Peyer's patch (tissue), 4 donors: ENCODE measurements around the gene ZNF593. TPM values are rescaled to one million over a fixed set of nuclear protein-coding genes. Genes with fewer than 3 reads are reported as not detected.

Source experiments
- DNase-seq, 3 donors: peaks; one replicate each; pipeline ENCODE4 v3.0.0-alpha.2; 2017 to 2019
- H3K27ac ChIP-seq, 4 donors: fragments of 200-600 bp; sonication (generic); one replicate each; pipeline ENCODE4 v1.5.1; 2016 to 2019
- H3K27me3 ChIP-seq, 2 donors: fragments of 200-600 bp; sonication (generic); one replicate each; pipeline ENCODE4 v1.5.1; 2019
- H3K36me3 ChIP-seq, 3 donors: fragments of 200-600 bp; sonication (generic); one replicate each; pipeline ENCODE4 v1.5.1; 2016 to 2019
- H3K4me1 ChIP-seq, 4 donors: fragments of 200-600 bp; sonication (generic); one replicate each; pipeline ENCODE4 v1.5.1; 2016 to 2019
- H3K4me3 ChIP-seq, 4 donors: fragments of 200-600 bp; sonication (generic); 1 replicate in 3 of 4; 2 replicates in 1 of 4; pipeline ENCODE4 v1.5.1; 2016 to 2019; ENCODE audit warnings: mild to moderate bottlenecking in 1 of 4
- H3K9me3 ChIP-seq, 4 donors: fragments of 200-600 bp; sonication (generic); one replicate each; pipeline ENCODE4 v1.5.1; 2016 to 2019; ENCODE audit warnings: mild to moderate bottlenecking in 1 of 4
- CTCF ChIP-seq, 6 experiments: fragments of 450-650 bp in 4 of 6; fragments of 200-600 bp in 2 of 6; sonication (generic) in 1 of 6; IDR thresholded peaks; one replicate each; pipeline ENCODE4 v1.5.1; 2017 to 2019; ENCODE audit warnings: antibody characterized with exemption in 6 of 6, mild to moderate bottlenecking in 3 of 6, moderate library complexity in 1 of 6
- POLR2A ChIP-seq, 2 donors: fragments of 450-650 bp; IDR thresholded peaks; one replicate each; pipeline ENCODE4 v1.5.1; 2017; ENCODE audit warnings: antibody characterized with exemption in 2 of 2, mild to moderate bottlenecking in 2 of 2, moderate library complexity in 2 of 2
- total RNA-seq, 4 donors: library from RNA; depleted of rRNA; stranded (reverse); fragments of >200 nt; gene quantifications; one replicate each; pipeline ENCODE4 v1.1.0, GENCODE V29; 2016

The ZNF593 gene
- total RNA-seq, 4 donors from 2014 or later, result 11.7 to 19.5 (median 15.5) TPM

- no peaks in the 10 kb centered on the region for H3K4me1 ChIP-seq
- H3K27me3 ChIP-seq, result no peaks in the 10 kb centered on the region
- TF ChIP-seq CTCF (IDR thresholded peaks at IDR 0.05) (no peak), POLR2A (IDR thresholded peaks at IDR 0.05) (no peak)
- H3K9me3 ChIP-seq, result no peaks in the 10 kb centered on the region
- DNase-seq, result no peak
- no peak overlapping the region for H3K27ac ChIP-seq
- no peak overlapping the region for H3K4me3 ChIP-seq
- no peaks in the 10 kb centered on the region for H3K36me3 ChIP-seq
Measured at GRCh38 chr1:26142159-26142558, 27.5 kb upstream of the ZNF593 start.

- TF ChIP-seq CTCF (IDR thresholded peaks at IDR 0.05), result peak; percentile 64 to 85 (median 82)
- TF ChIP-seq POLR2A (IDR thresholded peaks at IDR 0.05), result no peak
Measured at GRCh38 chr1:26145041-26145959, 24.4 kb upstream of the ZNF593 start.

GRCh38 chr1:26145960-26146294 lies 23.8 kb upstream of the ZNF593 start:
- Histone ChIP-seq H3K4me1 (no peaks in the 10 kb centered on the region), H3K9me3 (no peaks in the 10 kb centered on the region), H3K27me3 (no peaks in the 10 kb centered on the region), H3K27ac (no peak overlapping the region), H3K36me3 (no peaks in the 10 kb centered on the region), H3K4me3 (no peak overlapping the region)
- no peak for DNase-seq
- no peak for TF ChIP-seq POLR2A (IDR thresholded peaks at IDR 0.05)
- TF ChIP-seq CTCF (IDR thresholded peaks at IDR 0.05), result no peak

More at GRCh38 chr1:26145041-26145959, 24.4 kb upstream of the ZNF593 start:
- Histone ChIP-seq H3K27ac (no peak overlapping the region), H3K9me3 (no peaks in the 10 kb centered on the region), H3K4me3 (no peak overlapping the region), H3K4me1 (no peaks in the 10 kb centered on the region), H3K27me3 (no peaks in the 10 kb centered on the region), H3K36me3 (no peaks in the 10 kb centered on the region)
- DNase-seq, result peak; percentile 78 to 93 (median 79)

- peak in 1 of 3 donors; percentile 8 for DNase-seq
- Histone ChIP-seq H3K9me3 (no peaks in the 10 kb centered on the region), H3K4me3 (no peak overlapping the region), H3K27me3 (no peaks in the 10 kb centered on the region), H3K4me1 (no peaks in the 10 kb centered on the region), H3K27ac (no peak overlapping the region), H3K36me3 (no peaks in the 10 kb centered on the region)
- TF ChIP-seq POLR2A (IDR thresholded peaks at IDR 0.05), result no peak
- no peak for TF ChIP-seq CTCF (IDR thresholded peaks at IDR 0.05)
Measured at GRCh38 chr1:26148887-26149286, 20.8 kb upstream of the ZNF593 start.

GRCh38 chr1:26153966-26154532 lies 15.7 kb upstream of the ZNF593 start:
- H3K27me3 ChIP-seq, result peaks cover 0 to 5% of the 10 kb centered on the region in 2 donors
- no peaks in the 10 kb centered on the region for H3K9me3 ChIP-seq
- DNase-seq, result peak in 1 of 3 donors; percentile 2
- H3K27ac ChIP-seq, result no peak overlapping the region
- H3K4me1 ChIP-seq, result no peaks in the 10 kb centered on the region
- H3K4me3 ChIP-seq, result no peak overlapping the region
- no peak for TF ChIP-seq POLR2A (IDR thresholded peaks at IDR 0.05)
- TF ChIP-seq CTCF (IDR thresholded peaks at IDR 0.05), result no peak
- H3K36me3 ChIP-seq, result no peaks in the 10 kb centered on the region
